AG09319 (cell line): ENCODE data around the gene KCTD10.

Experiments used
- DNase-seq: peaks from one replicate; pipeline ENCODE4 v3.0.0-alpha.2; 2010; ENCODE audit warnings: low read depth; ENCODE audit errors: extremely low read depth
- TF ChIP-seq, protein P1 (sequence below): IDR thresholded peaks from 2 replicates; pipeline ENCODE4 v1.5.1; 2011; ENCODE audit warnings: low read depth, mild to moderate bottlenecking, inconsistent platforms, low read length, moderate library complexity

KCTD10 gene

DNA sequence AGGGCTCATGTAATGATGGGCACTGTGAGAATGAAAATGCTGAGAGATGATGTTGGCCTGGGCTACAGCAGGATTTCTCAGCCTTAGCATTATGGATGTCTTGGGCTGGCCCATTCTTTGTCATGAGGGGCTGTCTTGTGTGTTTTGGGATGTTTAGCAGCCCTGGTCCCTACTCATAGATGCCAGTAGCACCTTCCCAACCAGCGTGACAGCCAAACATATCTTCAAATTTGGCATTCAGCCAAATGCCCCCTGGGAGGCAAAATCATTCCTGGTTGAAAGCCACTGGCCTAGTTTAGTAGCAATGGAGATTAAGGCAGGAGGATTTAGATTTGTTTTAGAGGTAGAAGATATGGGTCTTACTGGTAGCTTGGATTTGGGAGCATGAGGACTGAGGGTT lies 27.0 kb upstream of the KCTD10 start:
- no peak for DNase-seq
- TF ChIP-seq, protein P1, sequence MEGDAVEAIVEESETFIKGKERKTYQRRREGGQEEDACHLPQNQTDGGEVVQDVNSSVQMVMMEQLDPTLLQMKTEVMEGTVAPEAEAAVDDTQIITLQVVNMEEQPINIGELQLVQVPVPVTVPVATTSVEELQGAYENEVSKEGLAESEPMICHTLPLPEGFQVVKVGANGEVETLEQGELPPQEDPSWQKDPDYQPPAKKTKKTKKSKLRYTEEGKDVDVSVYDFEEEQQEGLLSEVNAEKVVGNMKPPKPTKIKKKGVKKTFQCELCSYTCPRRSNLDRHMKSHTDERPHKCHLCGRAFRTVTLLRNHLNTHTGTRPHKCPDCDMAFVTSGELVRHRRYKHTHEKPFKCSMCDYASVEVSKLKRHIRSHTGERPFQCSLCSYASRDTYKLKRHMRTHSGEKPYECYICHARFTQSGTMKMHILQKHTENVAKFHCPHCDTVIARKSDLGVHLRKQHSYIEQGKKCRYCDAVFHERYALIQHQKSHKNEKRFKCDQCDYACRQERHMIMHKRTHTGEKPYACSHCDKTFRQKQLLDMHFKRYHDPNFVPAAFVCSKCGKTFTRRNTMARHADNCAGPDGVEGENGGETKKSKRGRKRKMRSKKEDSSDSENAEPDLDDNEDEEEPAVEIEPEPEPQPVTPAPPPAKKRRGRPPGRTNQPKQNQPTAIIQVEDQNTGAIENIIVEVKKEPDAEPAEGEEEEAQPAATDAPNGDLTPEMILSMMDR = no peak

DNA sequence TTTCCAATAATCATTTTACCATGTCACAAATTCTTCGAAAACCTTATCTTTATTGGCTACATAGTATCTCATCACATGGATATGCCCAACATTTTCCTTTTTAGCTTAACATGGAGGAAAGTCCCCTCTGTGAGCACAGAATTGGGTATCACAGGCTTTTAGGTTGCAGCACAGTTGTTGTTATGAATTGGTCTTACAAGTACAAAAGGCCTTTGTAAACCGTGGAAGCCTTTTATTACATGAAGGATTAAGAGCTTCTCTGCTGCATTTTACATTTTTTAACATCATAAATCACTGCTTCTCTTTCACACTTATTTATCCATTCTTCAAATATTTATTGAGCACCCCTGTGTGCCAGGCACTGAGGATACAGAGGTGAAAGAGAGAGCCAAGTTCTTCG lies 26.5 kb upstream of the KCTD10 start:
- no peak for DNase-seq
- TF ChIP-seq, protein P1 = no peak

DNA sequence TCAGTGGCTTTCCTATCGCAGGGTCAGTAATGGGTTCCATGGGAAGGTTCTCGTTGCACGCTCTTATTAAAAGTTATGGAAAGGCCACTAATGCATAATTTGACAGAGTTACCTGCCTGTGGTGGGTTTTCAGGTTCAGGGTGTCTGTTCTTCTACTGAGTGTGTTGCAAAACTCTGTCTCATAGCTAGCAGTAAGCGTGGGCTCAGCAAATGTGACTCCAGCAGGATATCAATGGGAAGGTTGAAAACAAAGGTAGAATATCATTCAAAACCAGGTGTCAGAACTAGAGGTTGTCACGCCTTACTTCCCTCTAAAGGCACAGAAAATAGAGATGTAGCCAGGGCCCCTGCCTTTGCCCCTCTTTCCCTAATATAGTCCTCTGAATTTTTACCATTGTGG lies 25.2 kb upstream of the KCTD10 start:
- TF ChIP-seq, protein P1 = no peak

DNA sequence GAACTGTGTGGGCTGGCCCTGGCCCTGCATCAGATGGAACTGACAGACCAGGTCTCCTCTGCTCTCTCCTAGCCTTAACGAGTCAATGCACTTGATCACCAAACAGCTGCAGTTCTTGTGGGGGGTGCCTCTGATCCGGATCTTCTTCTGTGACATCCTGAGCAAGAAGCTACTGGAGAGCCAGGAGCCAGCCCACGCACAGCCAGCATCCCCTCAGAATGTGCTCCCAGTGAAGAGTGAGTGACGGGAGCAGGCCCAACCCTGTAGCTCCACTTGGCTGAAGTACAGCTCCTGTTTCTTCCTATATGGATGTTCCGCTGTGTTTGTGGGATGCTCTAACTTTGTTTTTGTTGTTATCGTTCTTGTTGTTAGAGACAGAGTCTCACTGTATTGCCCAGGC lies 24.2 kb upstream of the KCTD10 start:
- TF ChIP-seq, protein P1 = no peak
- DNase-seq = no peak

More for the DNA sequence above, 25.2 kb upstream of the KCTD10 start:
- no peak for DNase-seq

DNA sequence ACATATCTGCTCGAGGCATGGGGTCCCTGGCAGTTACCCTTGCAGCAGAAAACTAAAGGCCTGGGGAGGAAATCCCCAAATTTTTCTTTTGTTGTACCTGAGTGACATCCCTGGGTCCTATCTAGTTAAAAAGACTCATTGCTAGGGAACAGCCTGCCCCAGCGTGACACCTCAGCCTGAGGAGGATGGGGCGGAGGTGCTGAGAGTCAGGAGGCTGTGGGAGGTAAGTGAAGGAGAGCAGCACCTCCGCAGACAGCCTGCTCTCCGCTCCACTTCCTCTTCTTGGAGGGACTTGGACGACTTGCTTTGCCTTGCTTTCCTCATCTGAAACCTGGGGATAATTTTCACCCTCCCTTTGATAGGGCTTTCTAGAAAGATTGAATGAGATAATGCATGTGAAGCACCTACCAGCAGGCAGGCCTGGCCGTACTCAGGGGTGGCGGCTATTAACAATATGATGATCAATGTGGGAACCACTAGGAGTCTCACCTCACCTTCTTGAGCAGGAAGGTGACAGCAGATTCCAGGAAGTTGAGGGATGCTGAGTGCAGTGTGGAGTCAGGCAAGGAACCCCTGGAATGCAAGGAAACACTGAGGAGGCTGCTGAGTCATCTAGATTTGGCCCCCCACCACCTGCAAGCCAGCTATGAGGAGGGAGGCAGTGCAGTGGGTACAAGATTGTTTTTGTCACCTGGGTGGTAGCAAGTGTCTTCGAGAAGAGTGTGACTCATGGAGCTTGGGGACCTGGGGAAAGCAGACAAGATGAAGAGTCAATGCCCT lies 23.5 kb upstream of the KCTD10 start:
- TF ChIP-seq, protein P1 = no peak
- DNase-seq = no peak

DNA sequence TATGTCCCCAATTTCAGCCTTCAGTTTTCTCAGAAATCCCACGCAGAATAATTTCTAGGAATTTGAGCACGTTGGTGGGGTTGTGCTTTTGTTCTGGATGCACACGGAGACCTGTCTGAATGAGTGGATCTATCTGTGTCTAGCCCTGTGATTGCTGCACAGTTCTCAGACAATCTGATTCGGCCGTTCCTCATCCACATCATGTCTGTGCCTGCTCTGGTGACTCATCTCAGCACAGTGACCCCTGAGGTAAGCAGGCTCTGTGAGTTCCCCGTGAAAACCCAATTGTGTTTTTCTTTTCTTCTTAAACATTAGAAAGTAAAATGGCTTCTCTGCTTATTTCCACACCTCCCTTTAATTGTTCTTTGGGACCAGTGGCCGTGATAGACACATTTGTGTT lies 20.6 kb upstream of the KCTD10 start:
- TF ChIP-seq, protein P1 = no peak
- DNase-seq = no peak

DNA sequence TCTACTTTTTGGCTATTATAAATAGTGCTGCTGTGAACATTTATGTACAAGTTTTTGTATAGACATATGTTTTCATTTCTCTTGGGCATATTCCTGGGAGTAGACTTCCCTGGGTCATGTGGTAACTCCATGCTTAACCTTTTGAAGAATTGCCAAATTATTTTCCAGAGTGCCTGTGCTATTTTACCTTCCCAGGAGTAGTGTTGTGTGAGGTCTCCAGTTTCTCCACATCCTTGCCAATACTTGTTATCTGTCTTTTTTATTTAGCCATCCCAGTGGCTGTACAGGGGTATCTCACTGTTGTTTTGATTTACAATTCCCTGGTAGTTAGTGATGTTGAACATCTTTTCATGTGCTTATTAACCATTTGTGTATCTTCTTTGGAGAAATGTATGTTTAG lies 19.2 kb upstream of the KCTD10 start:
- TF ChIP-seq, protein P1 = no peak
- no peak for DNase-seq
